Liver (tissue), 9 donors: ENCODE results near the gene PTCD2. TPM values are rescaled to one million over a fixed set of nuclear protein-coding genes. Genes with fewer than 3 reads are reported as not detected.

ENCODE experiments used
- DNase-seq: peaks from one replicate; pipeline ENCODE4 v3.0.0-alpha.2; 2017; ENCODE audit warnings: low spot score
- H3K27ac ChIP-seq, 2 donors: one replicate each; pipeline ENCODE4 v1.7.0; 2013; ENCODE audit warnings: inconsistent platforms in 2 of 2, low read length in 2 of 2, control low read depth in 1 of 2, low read depth in 1 of 2, mild to moderate bottlenecking in 1 of 2
- H3K27me3 ChIP-seq, 4 donors: one replicate each; pipeline versions ENCODE4 v1.6.1 to v1.7.0; 2013; ENCODE audit warnings: low read length in 3 of 4, inconsistent platforms in 1 of 4, mild to moderate bottlenecking in 1 of 4, moderate library complexity in 1 of 4; ENCODE audit not compliant: control insufficient read depth in 4 of 4, insufficient read depth in 4 of 4
- H3K36me3 ChIP-seq, 4 donors: one replicate each; pipeline versions ENCODE4 v1.6.1 to v1.7.0; 2013; ENCODE audit warnings: low read length in 3 of 4, mild to moderate bottlenecking in 3 of 4, low read depth in 1 of 4, moderate library complexity in 1 of 4; ENCODE audit not compliant: control insufficient read depth in 4 of 4, insufficient read depth in 3 of 4
- H3K4me1 ChIP-seq, 4 donors: one replicate each; pipeline versions ENCODE4 v1.6.1 to v1.7.0; 2013; ENCODE audit warnings: low read length in 3 of 4, mild to moderate bottlenecking in 3 of 4, moderate library complexity in 1 of 4; ENCODE audit not compliant: control insufficient read depth in 4 of 4, insufficient read depth in 4 of 4
- H3K4me3 ChIP-seq, 3 donors: one replicate each; pipeline versions ENCODE4 v1.6.1 to v1.7.0; 2013; ENCODE audit warnings: low read length in 3 of 3, control low read depth in 1 of 3, low read depth in 1 of 3, mild to moderate bottlenecking in 1 of 3
- H3K9ac ChIP-seq, 2 donors: one replicate each; pipeline ENCODE4 v1.7.0; 2013; ENCODE audit warnings: low read length in 2 of 2, mild to moderate bottlenecking in 2 of 2, moderate library complexity in 2 of 2, control low read depth in 1 of 2, low read depth in 1 of 2
- H3K9me3 ChIP-seq, 4 donors: one replicate each; pipeline versions ENCODE4 v1.6.1 to v1.7.0; 2013; ENCODE audit warnings: low read length in 3 of 4; ENCODE audit not compliant: control insufficient read depth in 4 of 4
- ATF3 ChIP-seq: IDR thresholded peaks from 2 replicates; pipeline ENCODE4 v1.6.1; 2016; ENCODE audit warnings: antibody characterized with exemption
- EGR1 ChIP-seq, 2 donors: IDR thresholded peaks; 2 replicates each; pipeline ENCODE4 v1.6.1; 2016 to 2018; ENCODE audit warnings: antibody characterized with exemption in 2 of 2, low read depth in 2 of 2
- FOXA1 ChIP-seq: IDR thresholded peaks from 2 replicates; pipeline ENCODE4 v1.6.1; 2016; ENCODE audit warnings: antibody characterized with exemption
- FOXA2 ChIP-seq: IDR thresholded peaks from 2 replicates; pipeline ENCODE4 v1.6.1; 2016; ENCODE audit warnings: antibody characterized with exemption
- GABPA ChIP-seq, 2 donors: IDR thresholded peaks in 1 of 2; conservative IDR thresholded peaks in 1 of 2; 2 replicates each; pipeline ENCODE4 v1.6.1; 2016; ENCODE audit warnings: antibody characterized with exemption in 2 of 2, mild to moderate bottlenecking in 1 of 2, moderate library complexity in 1 of 2
- HNF4A ChIP-seq, 2 donors: conservative IDR thresholded peaks; 2 replicates each; pipeline ENCODE4 v1.6.1; 2016; ENCODE audit warnings: antibody characterized with exemption in 2 of 2, mild to moderate bottlenecking in 2 of 2
- HNF4G ChIP-seq: IDR thresholded peaks from 2 replicates; pipeline ENCODE4 v1.6.1; 2016; ENCODE audit warnings: antibody characterized with exemption
- JUND ChIP-seq, 2 donors: IDR thresholded peaks; 2 replicates each; pipeline ENCODE4 v1.6.1; 2016; ENCODE audit warnings: antibody characterized with exemption in 2 of 2
- NR2F2 ChIP-seq: IDR thresholded peaks from 2 replicates; pipeline ENCODE4 v1.6.1; 2016; ENCODE audit warnings: antibody characterized with exemption
- RAD21 ChIP-seq, 2 donors: IDR thresholded peaks; 2 replicates each; pipeline ENCODE4 v1.6.1; 2016; ENCODE audit warnings: antibody characterized with exemption in 2 of 2, mild to moderate bottlenecking in 2 of 2
- RXRA ChIP-seq, 2 donors: IDR thresholded peaks; 2 replicates each; pipeline ENCODE4 v1.6.1; 2017 to 2018; ENCODE audit warnings: antibody characterized with exemption in 2 of 2, mild to moderate bottlenecking in 1 of 2
- TAF1 ChIP-seq: conservative IDR thresholded peaks from 2 replicates; pipeline ENCODE4 v1.6.1; 2016; ENCODE audit warnings: antibody characterized with exemption, mild to moderate bottlenecking
- YY1 ChIP-seq: IDR thresholded peaks from 2 replicates; pipeline ENCODE4 v1.6.1; 2016; ENCODE audit warnings: antibody characterized with exemption, mild to moderate bottlenecking
- WGBS: extraction: QIAGEN DNeasy Blood & Tissue Kit; methylation state at CpG from one replicate; pipeline ENCODE4 v1.1.7; 2013; 5-methylcytosine and 5-hydroxymethylcytosine counted together
- polyA plus RNA-seq, 2 donors: library from polyadenylated mRNA; stranded (reverse) in 1 of 2; unstranded in 1 of 2; fragments of 200-250 nt in 1 of 2; fragments of >200 nt in 1 of 2; fragmentation: Nextera tagmentation in 1 of 2; extraction: Ambion mirVana in 1 of 2; gene quantifications; one replicate each; pipeline versions ENCODE4 v1.2.1 to v1.2.3, GENCODE V29; 2013 to 2015
- total RNA-seq, 2 donors: library from RNA; depleted of rRNA; stranded (reverse); fragments of >200 nt; gene quantifications; one replicate each; pipeline ENCODE4 v1.2.3, GENCODE V29; 2014
- TF ChIP-seq, protein P1 (sequence below): IDR thresholded peaks from 2 replicates; pipeline ENCODE4 v1.6.1; 2016; ENCODE audit warnings: antibody characterized with exemption
- TF ChIP-seq, protein P2 (sequence below): fragments of 150-350 bp; IDR thresholded peaks from 2 replicates; pipeline ENCODE4 v1.5.1; 2017; ENCODE audit warnings: improper control_type of control experiment, low read depth, low read length; ENCODE audit not compliant: missing input control
- TF ChIP-seq, protein P3 (sequence below): IDR thresholded peaks from 2 replicates; pipeline ENCODE4 v1.6.1; 2016; ENCODE audit warnings: antibody characterized with exemption
- donor health status: healthy.
- donor health status: healthy.
- donor health status: healthy.
- donor health status: healthy.
- donor health status: healthy.

PTCD2 gene
- total and polyA plus RNA-seq, 4 donors: 4.4 to 5.9 (median 5.2) TPM

- TF ChIP-seq NR2F2 (no peak), EGR1 (IDR thresholded peaks at IDR 0.05; ENCODE audit: low read depth in 2 of 2) (no peak), HNF4G (no peak)
Observed at GRCh38 chr5:72376381-72376780, 56.2 kb downstream of the PTCD2 start (continued).

GRCh38 chr5:72377910-72378638 is 57.9 kb downstream of the PTCD2 start:
- H3K36me3 ChIP-seq: no peaks in the 10 kb centered on the region
- no peaks in the 10 kb centered on the region for H3K4me1 ChIP-seq
- H3K9ac ChIP-seq: no peak overlapping the region
- TF ChIP-seq, protein P1, sequence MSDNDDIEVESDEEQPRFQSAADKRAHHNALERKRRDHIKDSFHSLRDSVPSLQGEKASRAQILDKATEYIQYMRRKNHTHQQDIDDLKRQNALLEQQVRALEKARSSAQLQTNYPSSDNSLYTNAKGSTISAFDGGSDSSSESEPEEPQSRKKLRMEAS: no peak
- TF ChIP-seq ATF3 (no peak), JUND (IDR thresholded peaks at IDR 0.05) (no peak), RAD21 (IDR thresholded peaks at IDR 0.05) (no peak), EGR1 (IDR thresholded peaks at IDR 0.05; ENCODE audit: low read depth in 2 of 2) (no peak), FOXA1 (no peak), HNF4A (conservative IDR thresholded peaks at IDR 0.05) (no peak), HNF4G (no peak), YY1 (no peak)
- TF ChIP-seq, protein P2, sequence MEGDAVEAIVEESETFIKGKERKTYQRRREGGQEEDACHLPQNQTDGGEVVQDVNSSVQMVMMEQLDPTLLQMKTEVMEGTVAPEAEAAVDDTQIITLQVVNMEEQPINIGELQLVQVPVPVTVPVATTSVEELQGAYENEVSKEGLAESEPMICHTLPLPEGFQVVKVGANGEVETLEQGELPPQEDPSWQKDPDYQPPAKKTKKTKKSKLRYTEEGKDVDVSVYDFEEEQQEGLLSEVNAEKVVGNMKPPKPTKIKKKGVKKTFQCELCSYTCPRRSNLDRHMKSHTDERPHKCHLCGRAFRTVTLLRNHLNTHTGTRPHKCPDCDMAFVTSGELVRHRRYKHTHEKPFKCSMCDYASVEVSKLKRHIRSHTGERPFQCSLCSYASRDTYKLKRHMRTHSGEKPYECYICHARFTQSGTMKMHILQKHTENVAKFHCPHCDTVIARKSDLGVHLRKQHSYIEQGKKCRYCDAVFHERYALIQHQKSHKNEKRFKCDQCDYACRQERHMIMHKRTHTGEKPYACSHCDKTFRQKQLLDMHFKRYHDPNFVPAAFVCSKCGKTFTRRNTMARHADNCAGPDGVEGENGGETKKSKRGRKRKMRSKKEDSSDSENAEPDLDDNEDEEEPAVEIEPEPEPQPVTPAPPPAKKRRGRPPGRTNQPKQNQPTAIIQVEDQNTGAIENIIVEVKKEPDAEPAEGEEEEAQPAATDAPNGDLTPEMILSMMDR: no peak
- no peaks in the 10 kb centered on the region for H3K9me3 ChIP-seq
- H3K27me3 ChIP-seq: no peaks in the 10 kb centered on the region
- no peak overlapping the region for H3K27ac ChIP-seq
- DNase-seq: no peak
- H3K4me3 ChIP-seq: no peak overlapping the region
- 69% methylated on average over 4 of the region's 4 CpGs for WGBS

DNA sequence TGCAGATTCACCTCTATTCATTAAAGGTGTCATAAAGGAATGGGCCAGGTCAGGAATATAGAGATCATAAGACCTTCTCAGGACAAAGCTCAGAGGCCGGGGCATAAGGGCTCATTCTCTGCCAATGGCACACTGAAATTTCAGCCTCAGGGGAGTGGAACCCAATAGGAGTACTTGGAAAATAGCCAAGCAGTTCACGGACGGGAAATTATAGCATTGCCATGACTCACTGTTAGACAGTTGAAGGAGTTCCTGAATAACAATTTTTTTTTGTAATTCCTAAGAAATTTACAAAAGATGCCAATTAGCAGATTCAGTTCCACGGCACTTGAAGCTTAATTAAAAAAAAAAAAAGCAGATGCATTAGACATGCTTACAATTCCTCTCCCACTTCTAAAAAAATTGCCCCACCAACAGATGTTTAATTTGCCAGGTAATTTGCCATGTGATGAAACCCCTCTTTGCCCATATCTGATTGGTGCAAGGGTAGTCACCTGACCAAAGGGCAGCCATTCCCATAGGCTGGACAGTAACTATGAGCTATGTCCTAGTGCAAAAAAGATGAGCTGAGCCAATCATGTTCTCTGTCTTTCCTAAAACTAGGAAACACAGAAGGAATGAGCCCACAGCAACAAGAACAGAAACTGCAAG is 58.6 kb downstream of the PTCD2 start:
- no peaks in the 10 kb centered on the region for H3K4me1 ChIP-seq
- DNase-seq: no peak
- no peak overlapping the region for H3K27ac ChIP-seq
- no peak overlapping the region for H3K9ac ChIP-seq
- no peak overlapping the region for H3K4me3 ChIP-seq
- TF ChIP-seq, protein P3, sequence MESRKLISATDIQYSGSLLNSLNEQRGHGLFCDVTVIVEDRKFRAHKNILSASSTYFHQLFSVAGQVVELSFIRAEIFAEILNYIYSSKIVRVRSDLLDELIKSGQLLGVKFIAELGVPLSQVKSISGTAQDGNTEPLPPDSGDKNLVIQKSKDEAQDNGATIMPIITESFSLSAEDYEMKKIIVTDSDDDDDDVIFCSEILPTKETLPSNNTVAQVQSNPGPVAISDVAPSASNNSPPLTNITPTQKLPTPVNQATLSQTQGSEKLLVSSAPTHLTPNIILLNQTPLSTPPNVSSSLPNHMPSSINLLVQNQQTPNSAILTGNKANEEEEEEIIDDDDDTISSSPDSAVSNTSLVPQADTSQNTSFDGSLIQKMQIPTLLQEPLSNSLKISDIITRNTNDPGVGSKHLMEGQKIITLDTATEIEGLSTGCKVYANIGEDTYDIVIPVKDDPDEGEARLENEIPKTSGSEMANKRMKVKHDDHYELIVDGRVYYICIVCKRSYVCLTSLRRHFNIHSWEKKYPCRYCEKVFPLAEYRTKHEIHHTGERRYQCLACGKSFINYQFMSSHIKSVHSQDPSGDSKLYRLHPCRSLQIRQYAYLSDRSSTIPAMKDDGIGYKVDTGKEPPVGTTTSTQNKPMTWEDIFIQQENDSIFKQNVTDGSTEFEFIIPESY: no peak
- TF ChIP-seq, protein P2: no peak
- TF ChIP-seq RXRA (IDR thresholded peaks at IDR 0.05) (no peak), RAD21 (IDR thresholded peaks at IDR 0.05) (no peak), NR2F2 (no peak), YY1 (no peak), HNF4G (no peak), GABPA (IDR thresholded peaks at IDR 0.05 in 1 of 2, conservative IDR thresholded peaks at IDR 0.05 in 1 of 2) (no peak), FOXA2 (no peak), TAF1 (no peak), FOXA1 (no peak), EGR1 (IDR thresholded peaks at IDR 0.05; ENCODE audit: low read depth in 2 of 2) (no peak), HNF4A (conservative IDR thresholded peaks at IDR 0.05) (no peak)
- TF ChIP-seq, protein P1: no peak
- WGBS: 71% methylated on average over 4 of the region's 4 CpGs
- no peaks in the 10 kb centered on the region for H3K9me3 ChIP-seq
- no peaks in the 10 kb centered on the region for H3K36me3 ChIP-seq
- no peaks in the 10 kb centered on the region for H3K27me3 ChIP-seq
